Activated CD4-positive, alpha-beta T cell treated with anti-CD3 and anti-CD28 coated beads for 24 hours (primary cell): ENCODE results near the gene TIAM2.
A peak's percentile ranks its signal among the peaks of the same experiment; 100 is the strongest.

Experiments
- DNase-seq, 2 donors: peaks; one replicate each; pipeline ENCODE4 v3.0.0-alpha.2; 2020; ENCODE audit warnings: low read depth in 2 of 2

Gene TIAM2

DNA sequence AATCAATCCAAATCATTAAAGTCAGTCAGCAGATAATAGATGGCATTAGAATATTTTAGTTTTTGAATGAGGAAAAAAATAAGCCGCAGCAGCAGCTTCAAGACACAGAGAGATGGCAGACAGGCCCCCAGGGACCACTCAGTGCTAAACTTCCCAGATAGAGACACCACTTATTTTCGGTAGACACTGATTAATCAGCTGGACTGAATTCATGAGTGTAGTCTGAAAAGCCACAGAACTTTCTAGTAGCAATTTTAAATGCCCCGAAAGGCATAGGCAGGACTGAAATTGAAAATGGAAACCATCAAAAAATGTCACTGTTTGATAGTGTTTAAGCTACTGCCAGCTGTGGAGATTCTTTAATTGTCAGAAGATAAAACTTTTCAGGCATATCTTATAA is 265.6 kb downstream of the TIAM2 start:
- no peak for DNase-seq

DNA sequence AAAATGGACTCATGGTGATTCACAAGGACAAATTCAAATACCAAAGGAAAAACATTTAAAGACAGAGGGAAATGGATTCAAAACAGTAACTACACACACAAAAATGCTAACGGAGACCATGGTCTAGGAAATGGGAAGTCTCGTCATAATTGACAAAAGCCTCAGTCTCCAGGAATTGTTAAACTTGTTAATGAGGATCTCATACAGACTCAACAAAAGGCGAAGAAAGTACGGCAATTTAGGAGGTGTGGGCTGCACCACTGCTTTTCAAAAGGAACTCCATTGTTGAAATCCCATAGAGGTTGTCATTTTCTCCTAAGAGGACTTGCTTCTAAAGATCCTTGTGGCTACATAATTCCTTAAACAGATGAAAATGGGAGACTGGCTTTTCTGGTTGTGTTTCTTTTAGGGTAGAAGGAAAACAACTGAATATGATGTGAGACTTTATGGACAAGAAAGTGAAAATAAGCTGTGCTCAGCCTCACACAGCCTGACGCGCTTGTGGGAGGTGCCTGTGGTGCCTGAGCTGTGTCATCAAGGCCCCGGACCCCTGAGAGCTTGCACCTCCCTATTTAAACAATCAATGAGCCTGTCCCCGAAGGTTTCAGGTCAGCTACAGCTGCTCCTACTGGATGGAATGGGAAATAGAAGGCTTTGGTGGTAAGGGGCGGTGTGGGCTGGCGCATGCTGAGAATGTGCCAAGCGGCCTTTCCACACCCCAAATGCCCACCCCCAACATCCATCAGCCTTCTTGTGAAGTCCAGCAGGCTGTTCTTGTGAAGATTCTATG is 266.2 kb downstream of the TIAM2 start:
- no peak for DNase-seq

DNA sequence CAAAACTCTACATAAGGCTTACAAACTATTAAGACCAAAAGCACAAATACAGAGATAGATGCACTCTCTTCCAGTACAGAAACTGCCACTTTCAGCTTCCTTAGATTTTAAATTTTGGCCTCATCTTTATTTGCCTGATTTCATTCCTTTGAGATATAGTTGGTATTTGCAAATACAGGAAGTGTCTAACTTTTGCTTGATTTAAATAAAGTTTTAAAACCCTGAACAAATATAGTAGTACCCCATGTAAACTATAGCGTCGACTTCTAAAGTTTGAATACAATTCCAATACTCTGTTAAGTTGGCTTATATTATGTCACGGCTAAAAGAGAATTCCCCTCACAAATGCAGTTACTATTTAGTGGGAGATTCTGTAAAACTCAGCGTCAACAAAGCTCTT is 267.5 kb downstream of the TIAM2 start:
- DNase-seq = no peak

DNA sequence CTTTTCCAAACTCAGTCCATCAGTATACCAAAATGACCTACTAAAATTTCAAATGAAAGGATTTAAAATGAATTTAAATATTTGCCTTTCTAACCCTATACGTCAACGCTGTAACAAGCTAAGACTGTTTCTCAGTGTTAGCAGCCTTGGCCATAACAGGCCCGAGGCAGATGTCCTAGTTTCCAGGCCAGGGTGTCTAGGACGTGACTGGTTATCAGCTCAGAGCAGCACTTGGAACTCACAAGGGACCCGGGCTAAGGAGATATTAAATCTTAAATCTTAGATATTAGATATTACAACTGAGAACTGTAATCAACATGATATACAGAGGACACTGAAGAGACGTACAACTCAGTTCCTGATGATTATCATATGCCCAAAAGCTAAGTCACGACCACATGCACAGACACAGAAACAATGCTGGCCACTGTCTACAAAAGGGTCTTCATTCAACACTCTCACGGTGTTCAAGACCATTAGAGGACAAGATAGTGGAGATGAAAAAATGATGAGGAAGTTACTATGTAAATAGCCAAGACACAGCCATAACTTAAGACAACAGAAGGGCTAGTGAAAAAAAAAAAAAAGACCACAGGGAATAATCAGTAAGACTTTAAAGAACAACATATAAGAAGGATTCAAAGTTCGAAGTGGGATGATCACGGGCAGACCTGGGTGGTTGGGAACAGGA is 268.4 kb downstream of the TIAM2 start, which contains the start of gene CLDN20:
Gene CLDN20 (plus strand): TSS at position 641 of the 691 bp plus-strand sequence. CDS start 11,707 bp downstream, outside the sequence.
- DNase-seq = no peak

DNA sequence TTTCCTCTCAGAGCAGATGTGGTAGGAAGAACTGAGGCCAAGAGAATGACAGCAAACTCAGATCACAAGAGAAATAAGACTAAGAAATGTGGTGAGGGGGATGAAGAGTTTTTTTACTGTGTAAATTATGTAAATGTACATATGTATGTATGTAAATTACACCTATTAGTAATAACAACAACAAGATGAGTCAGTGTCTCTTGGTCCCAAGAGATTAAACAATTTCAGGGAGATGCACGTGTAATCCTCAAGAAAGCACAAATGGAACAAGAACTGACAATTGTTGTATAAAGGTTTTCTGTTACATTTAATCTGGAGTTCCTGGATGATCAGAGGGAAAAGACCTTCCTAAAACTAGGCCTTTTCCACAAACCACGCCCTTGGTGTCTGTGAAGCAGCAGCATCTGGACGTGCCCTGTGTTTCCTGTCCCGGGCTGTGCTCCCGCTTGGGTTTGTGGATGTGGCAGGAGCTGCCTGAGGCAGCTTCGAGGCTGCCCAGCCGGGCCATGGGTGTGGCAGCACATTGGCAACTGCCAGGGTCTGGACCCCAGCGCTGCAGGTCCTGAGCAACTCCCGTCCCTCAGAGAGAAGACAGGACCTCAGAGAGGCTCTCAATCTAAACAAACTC is 269.7 kb downstream of the TIAM2 start:
- DNase-seq = no peak

DNA sequence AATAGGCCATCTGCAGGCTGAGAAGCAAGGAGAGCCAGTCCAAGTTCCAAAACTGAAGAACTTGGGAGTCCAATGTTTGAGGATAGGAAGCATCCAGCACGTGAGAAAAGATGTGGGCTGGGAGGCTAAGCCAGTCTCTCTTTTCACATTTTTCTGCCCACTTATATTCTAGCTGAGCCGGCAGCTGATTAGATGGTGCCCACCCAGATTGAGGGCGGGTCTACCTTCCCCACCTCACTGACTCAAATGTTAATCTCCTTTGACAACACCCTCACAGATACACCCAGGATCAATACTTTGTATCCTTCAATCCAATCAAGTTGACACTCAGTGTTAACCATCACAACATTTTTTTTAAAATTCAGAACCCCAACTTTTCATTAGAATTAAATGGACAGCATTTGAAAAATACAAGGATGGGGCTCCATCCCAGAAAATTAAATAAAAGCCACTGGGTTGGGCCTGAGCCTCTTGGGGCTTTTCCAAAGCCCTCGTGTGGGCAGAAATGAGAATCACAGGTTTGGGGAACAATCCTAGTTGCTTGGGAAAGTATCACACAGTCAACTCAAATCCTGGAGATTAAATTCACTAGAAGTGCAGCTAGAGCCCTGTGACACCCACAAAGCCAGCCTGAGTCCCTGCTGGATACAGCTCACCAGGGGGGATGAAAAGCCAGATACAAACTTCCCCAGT is 270.9 kb downstream of the TIAM2 start:
- no peak for DNase-seq

DNA sequence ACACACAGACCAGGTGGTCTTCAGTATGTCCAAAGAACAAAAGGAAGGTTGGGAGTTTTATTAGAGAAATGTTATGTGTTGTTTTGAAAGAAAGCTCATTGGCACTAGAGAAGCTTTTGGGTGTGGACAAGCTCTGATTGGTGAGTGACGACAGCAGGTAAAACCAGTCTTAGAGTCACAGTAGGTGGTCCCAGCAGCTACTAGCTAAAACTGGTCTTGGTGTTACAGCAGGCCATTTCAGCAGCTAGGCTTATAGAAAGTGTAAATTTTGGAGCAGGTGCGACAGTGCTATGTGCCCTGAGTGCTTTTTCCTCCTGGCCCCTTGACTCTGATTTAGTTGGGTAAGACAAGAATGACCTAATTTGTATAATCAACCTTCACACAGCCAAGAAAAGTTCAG is 272.3 kb downstream of the TIAM2 start:
- DNase-seq = no peak

DNA sequence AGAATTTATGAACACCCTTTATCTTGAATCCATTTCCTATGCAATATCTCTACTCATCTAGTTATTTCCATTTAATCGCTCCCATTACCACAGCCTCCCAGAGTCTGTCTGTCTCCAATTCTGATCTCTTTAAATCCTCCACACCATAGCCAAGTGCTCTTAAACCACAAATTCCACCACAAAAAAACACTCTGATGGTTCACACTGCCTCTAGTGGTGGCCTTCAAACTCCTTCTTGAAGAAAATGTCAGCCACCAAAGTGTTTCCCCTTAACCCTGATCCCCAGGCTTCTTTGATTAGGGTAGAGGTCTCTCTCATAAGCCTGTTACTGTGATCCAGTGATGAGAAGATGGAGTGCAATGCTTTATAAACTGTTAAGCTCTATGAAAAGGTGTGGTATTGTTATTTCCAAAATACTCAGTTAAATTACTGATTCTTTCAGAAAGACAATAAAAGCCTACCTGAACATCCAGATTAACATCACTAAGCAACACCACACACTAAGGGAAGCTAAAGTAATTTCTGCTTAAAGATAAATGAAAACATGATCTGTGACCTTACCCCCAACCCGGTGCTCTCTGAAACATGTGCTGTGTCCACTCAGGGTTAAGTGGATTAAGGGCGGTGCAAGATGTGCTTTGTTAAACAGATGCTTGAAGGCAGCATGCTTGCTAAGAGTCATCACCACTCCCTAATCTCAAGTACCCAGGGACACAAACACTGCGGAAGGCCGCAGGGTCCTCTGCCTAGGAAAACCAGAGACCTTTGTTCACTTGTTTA is 273.2 kb downstream of the TIAM2 start:
- DNase-seq = peak in 1 of 2 donors; percentile 7

DNA sequence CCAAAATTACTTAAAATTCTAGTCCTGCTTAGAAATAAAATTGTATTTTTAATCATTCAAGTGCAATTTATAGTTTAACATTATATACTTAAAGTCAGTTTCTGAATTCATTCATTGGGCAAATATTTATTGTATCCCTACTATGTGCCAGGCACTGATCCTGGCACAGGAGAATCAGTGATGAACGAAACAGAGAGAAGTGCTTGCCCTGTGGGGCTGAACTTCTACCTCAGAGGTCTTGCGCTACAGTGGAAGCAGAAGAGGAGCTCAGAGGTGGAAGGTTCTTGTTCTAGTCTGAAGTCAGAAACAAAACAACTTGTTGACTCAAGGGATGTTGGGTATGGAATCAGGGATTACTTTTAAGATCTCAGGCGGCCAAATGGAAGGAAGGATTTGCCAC is 274.6 kb downstream of the TIAM2 start:
- DNase-seq = no peak

DNA sequence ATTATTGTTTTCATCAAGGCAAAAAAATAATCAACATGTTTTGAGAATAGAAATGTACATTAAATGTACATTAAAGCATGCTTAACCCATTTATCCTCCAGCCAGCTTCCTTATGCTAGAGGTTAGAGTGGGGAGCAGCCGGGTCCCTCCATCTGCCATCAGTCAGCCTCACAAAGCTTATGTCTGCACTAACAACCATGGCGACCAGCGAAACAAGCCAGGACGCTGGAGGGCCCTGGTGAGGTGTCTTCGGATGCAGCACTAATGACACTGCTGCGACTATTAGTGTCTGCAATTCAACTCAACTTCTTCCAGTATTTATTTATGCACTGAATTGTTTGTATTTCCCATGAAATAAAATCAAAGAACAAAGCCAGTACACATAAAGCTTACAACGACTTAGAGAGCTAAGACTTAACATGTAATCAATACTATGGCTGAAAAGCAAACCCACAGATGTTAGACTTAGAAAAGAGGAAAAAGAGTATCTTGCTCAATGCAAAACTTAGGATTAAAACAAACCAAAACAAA is 275.5 kb downstream of the TIAM2 start:
- DNase-seq = no peak

DNA sequence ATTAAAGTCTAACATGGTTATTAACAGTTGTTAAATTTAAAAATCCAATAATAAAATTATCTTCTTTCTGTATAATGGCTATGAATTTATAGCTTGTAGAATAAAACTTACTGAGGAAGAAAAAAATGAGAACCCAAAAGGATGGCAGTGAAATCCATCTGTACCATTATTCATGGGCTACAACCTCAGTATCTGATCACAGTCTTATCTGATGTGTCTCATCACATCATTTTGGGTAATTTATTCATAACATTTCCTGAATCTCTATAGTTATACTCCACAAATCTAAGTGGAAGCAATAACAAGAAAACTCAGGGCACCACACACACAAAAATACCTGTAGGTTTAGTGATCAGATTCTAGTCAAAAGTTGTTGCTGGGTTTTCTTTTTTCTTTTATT is 276.0 kb downstream of the TIAM2 start:
- DNase-seq = no peak

DNA sequence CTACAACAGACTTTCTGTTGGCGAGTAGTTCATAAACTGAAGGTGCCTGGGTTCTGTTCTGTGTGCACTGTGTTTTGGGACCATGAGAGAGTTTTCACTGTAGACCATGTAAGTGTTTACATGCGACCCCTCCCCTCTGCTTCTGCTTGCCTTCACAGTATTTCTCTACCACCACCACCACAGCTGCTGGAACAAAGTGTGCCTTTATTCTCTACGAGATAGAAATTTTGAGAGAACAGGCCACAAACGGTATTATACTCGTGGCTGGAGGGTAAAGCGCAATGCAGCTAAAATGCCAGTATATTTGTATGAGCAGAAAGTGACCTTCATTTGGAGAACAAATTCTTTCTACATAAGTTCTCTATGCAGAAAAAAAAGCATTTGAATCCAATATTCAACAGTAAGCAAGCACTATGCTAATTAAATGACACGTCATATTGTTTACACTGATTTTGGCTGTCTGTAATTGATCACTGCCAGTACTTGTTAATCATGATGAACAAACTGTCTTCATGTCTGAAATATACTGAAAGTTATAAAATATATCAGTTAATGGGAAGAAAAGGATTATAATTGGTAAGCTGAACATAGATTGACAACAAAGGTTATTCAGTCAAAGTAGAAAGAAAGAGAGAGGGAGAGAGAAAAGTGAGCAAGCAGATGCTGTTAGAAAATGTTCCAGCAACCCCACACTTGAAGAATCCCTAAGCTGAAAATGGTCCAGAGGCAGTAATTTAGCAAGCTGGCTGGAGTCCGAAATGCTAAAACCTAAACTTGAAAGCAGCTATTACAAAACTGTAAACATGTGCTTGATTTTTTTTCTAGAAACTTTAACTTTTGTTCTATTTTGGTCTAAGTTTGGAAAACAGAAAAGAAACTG is 277.5 kb downstream of the TIAM2 start:
- DNase-seq = no peak

DNA sequence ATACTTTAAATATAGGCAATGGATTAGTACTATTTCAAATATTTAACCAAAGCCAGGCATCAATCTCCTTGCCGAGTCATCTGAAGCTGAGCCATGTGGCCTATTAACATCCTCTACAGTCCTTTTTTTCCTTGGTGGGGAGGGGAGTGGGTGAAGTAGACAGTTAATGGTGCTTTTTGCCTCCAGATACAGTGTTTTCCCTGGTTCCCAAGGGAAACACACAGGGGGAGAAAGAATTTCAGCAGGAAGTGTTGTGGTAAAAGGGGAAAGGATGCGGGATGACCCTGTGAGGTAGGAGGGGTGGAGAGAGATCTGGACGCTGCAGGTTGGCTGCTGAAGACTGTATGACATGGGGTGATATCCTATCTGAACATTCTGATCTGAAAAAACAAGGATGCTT is 278.3 kb downstream of the TIAM2 start:
- DNase-seq = no peak

DNA sequence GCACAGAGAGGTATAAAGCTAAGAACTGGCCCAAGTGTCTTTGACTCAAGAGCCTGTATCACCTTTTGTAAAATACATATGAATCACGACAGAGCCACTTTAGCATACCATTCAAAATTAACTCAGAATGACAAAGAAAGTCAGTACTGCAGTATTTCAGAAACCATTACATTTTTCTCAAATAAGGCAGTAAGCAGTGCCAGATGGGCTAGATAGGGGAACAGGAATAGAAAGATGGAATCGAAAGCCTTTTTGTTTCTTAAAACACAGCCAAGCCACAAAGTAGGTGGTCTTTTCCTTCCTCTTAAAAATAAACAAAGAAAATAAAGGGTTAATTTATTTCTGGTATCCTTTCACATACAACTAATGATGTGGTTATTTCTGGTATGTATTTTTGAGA is 279.0 kb downstream of the TIAM2 start:
- DNase-seq = no peak

DNA sequence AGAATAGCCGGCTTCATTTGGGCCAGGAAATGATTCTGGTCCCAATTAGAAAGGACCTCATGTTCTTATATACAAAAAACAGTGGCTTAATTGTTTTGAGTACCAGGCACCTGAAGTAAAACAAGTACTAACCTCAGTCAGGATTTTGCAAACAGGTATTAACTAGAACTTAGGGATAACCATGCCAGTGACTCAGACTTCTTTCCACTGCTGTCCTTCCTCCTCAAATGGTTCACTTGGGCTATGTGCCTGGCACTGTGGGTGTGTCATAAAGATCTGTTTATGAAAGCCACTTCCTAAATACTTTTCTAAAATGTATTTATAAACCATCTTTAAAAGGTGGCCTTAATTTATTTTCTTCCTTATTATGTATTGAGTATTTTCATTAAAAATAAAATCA is 279.4 kb downstream of the TIAM2 start:
- no peak for DNase-seq

DNA sequence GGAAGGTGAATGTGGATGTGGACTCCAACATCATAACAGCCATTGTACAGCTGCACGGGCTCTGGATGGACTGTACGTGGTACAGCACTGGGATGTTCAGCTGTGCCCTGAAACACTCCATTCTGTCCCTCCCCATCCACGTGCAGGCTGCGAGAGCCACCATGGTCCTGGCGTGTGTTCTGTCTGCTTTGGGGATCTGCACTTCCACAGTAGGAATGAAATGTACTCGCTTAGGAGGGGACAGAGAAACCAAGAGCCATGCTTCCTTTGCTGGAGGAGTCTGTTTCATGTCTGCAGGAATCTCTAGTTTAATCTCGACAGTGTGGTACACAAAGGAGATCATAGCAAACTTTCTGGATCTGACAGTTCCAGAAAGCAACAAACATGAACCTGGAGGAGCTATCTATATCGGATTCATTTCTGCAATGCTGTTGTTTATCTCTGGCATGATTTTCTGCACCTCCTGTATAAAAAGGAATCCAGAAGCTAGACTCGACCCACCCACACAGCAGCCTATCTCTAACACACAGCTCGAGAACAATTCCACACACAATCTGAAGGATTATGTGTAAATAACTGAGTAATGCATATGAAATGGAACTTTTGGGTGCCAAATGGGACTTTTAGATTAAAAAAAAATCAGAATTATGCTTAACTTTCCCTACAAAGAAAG is 280.8 kb downstream of the TIAM2 start:
- DNase-seq = no peak

DNA sequence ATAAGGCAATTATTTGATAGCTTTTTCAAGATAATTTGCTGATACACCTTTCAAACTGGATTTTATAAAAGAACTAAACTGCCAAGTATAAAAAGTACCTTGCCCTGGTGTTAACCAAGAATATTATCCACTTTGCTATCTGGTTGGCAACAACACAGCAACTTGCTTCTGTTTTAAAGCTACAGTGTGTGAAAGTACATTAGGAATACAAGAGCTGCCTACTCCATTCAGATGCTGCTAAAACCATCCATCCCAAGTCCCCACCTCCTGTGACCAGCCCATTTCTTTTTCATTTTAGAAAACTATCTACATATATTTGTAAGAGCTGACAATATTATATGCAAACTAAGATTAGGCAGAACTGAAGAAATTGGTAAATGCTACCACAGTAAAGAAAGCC is 281.5 kb downstream of the TIAM2 start:
- no peak for DNase-seq

DNA sequence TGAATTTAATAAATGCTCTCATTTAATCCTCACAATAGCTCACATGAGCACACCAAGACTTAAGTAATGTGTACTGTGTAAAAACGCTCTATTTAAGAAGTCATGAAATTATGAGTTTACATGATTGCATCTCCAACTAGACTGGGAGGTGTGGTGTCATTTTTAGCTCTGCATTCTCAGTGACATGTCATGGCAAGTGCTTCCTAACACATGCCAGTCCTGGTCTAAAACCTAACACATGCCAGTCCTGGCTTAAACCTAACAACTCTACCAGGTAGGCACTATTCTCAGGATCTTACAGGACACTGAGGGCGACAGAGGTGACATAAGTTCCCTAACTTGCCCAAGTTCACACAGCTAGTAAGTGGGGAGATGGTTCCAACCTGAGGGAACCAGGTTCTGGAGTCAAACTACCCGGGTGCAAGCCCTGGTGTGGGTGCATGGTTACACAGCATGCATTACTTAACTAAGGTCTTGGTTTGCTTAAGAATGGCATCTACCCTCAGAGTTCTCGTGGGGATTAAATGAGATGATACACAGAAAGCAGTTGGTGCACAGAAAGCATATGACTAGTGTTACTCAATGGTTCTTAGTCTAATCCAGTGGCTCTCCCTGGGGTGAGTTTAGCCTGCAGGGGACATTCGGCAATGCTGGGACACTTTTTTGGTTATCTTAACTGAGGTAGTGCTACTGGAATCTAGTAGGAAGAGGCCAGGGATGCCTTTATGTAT is 283.4 kb downstream of the TIAM2 start:
- no peak for DNase-seq

DNA sequence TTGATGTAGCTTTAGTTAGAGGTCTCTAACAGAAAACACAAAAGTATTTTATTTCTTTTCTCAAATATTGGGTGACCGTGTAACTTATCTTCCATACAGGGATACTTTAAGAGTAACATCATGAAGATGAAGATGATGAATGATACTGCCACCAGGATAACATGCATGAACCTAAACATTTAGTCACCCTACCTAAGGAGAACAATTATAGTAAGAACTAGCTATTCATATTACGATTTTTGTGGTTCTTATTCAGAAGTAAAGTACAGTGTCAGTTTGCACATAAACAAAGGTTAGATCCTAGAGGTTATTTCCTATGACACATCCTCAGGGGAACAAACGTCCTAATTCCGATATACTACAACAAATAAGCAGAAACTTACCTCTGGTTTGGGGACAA is 289.7 kb downstream of the TIAM2 start:
- no peak for DNase-seq
